Psoas muscle (tissue), 8 donors: Measurements from ENCODE around the gene SKOR2. TPM values are rescaled to one million over a fixed set of nuclear protein-coding genes. Genes with fewer than 3 reads are reported as not detected.

ENCODE experiments used
- ATAC-seq, 4 donors: fragments of 200-7000 bp; cut with Tn5 transposase; one replicate each; pipeline ENCODE4 v1.9.1; 2020; ENCODE audit warnings: moderate library complexity in 3 of 4, mild to moderate bottlenecking in 2 of 4
- DNase-seq, 2 donors: peaks; one replicate each; pipeline ENCODE4 v3.0.0-alpha.2; 2020
- H3K27ac ChIP-seq: fragments of 200-600 bp; one replicate; pipeline ENCODE4 v1.8.0; 2022
- H3K27me3 ChIP-seq, 3 donors: fragments of 200-600 bp in 1 of 3; one replicate each; pipeline versions ENCODE4 v1.6.1 to v1.8.0; 2013 to 2022; ENCODE audit warnings: low read length in 2 of 3, mild to moderate bottlenecking in 2 of 3, moderate library complexity in 1 of 3; ENCODE audit not compliant: insufficient read depth in 3 of 3
- H3K36me3 ChIP-seq, 2 donors: fragments of 200-600 bp in 1 of 2; one replicate each; pipeline versions ENCODE4 v1.6.1 to v1.8.0; 2013 to 2022; ENCODE audit warnings: low read depth in 1 of 2, mild to moderate bottlenecking in 1 of 2, moderate library complexity in 1 of 2; ENCODE audit not compliant: insufficient read depth in 1 of 2
- H3K4me1 ChIP-seq: fragments of 200-600 bp; one replicate; pipeline ENCODE4 v1.8.0; 2022
- H3K4me3 ChIP-seq: fragments of 200-600 bp; one replicate; pipeline ENCODE4 v1.8.0; 2022; ENCODE audit warnings: mild to moderate bottlenecking
- H3K9me3 ChIP-seq: fragments of 200-600 bp; one replicate; pipeline ENCODE4 v1.8.0; 2022
- WGBS, 3 donors: extraction: QIAGEN DNeasy Blood & Tissue Kit; methylation state at CpG; one replicate each; pipeline versions ENCODE4 v1.1.6 to v1.1.7; 2013; 5-methylcytosine and 5-hydroxymethylcytosine counted together
- intact Hi-C, 2 donors: fragments of 100-400 bp; cut with DNase I; formaldehyde crosslinking; loops; one replicate each; pipeline versions ENCODE4 v1.11.0 to v1.14.2; 2022
- polyA plus RNA-seq, 3 donors: library from polyadenylated mRNA; stranded (reverse); fragments of 200-250 nt; gene quantifications; one replicate each; pipeline ENCODE4 v1.2.3, GENCODE V29; 2013
- total RNA-seq, 4 donors: library from RNA; stranded (reverse); fragmentation: NEBNext Ultra II Directional in 2 of 4; extraction: Animal tissue kit (Norgen Biotek cat#: 25700) in 2 of 4; gene quantifications; one replicate each; pipeline versions ENCODE4 v1.2.1 to v1.2.4, GENCODE V29; 2021 to 2023
- TF ChIP-seq, protein P1 (sequence below): fragments of 200-600 bp; IDR thresholded peaks from one replicate; pipeline ENCODE4 v1.8.0; 2022; ENCODE audit warnings: antibody characterized with exemption
- donor health status: healthy with polysubstance abuse.
- donor health status: DM: no; HTN: no; CAD: no; lungs with moderate emphysema.
- donor health status: Bipolar disorder and iron deficiency.
- donor health status: healthy.
- donor health status: DM: yes; HTN: yes; CAD: no.
- donor health status: DM: no; HTN: no; CAD: no.
- donor health status: DM: no; HTN: no; CAD: no.
- donor health status: DM: yes; HTN: yes; CAD: no.

Gene SKOR2
- total and polyA plus RNA-seq, 7 donors = not detected

- WGBS, 3 donors = 36 to 39% (median 39%) methylated on average over 5 of the region's 5 CpGs
- H3K27me3 ChIP-seq = peaks cover 0 to 7% (median 5%) of the 10 kb centered on the region in 3 donors
- TF ChIP-seq, protein P1, sequence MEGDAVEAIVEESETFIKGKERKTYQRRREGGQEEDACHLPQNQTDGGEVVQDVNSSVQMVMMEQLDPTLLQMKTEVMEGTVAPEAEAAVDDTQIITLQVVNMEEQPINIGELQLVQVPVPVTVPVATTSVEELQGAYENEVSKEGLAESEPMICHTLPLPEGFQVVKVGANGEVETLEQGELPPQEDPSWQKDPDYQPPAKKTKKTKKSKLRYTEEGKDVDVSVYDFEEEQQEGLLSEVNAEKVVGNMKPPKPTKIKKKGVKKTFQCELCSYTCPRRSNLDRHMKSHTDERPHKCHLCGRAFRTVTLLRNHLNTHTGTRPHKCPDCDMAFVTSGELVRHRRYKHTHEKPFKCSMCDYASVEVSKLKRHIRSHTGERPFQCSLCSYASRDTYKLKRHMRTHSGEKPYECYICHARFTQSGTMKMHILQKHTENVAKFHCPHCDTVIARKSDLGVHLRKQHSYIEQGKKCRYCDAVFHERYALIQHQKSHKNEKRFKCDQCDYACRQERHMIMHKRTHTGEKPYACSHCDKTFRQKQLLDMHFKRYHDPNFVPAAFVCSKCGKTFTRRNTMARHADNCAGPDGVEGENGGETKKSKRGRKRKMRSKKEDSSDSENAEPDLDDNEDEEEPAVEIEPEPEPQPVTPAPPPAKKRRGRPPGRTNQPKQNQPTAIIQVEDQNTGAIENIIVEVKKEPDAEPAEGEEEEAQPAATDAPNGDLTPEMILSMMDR = peak; percentile 30
- H3K4me3 ChIP-seq = no peak overlapping the region
- no peak overlapping the region for H3K27ac ChIP-seq
- no peaks in the 10 kb centered on the region for H3K9me3 ChIP-seq
- no peaks in the 10 kb centered on the region for H3K4me1 ChIP-seq
- no peaks in the 10 kb centered on the region for H3K36me3 ChIP-seq
- DNase-seq (no peak), ATAC-seq (no peak)
- intact Hi-C loops = no loop called here
Measured at GRCh38 chr18:47283476-47283875, 32.0 kb upstream of the SKOR2 start.

- 19 to 26% (median 24%) methylated on average over 3 of the region's 3 CpGs for WGBS, 3 donors
- H3K4me1 ChIP-seq = no peaks in the 10 kb centered on the region
- intact Hi-C loops = no loop called here
- no peaks in the 10 kb centered on the region for H3K9me3 ChIP-seq
- peaks cover 2 to 16% (median 5%) of the 10 kb centered on the region in 3 donors for H3K27me3 ChIP-seq
- H3K36me3 ChIP-seq = no peaks in the 10 kb centered on the region
- DNase-seq (no peak), ATAC-seq (no peak)
- H3K27ac ChIP-seq = no peak overlapping the region
- no peak overlapping the region for H3K4me3 ChIP-seq
- TF ChIP-seq, protein P1 = no peak
Measured at GRCh38 chr18:47280121-47280520, 28.7 kb upstream of the SKOR2 start.

GRCh38 chr18:47274961-47275360, 23.5 kb upstream of the SKOR2 start:
- WGBS, 3 donors = 21 to 30% (median 24%) methylated on average over 9 of the region's 9 CpGs
- ATAC-seq (no peak), DNase-seq (no peak)
- no peaks in the 10 kb centered on the region for H3K9me3 ChIP-seq
- no peaks in the 10 kb centered on the region for H3K36me3 ChIP-seq
- H3K4me1 ChIP-seq = no peaks in the 10 kb centered on the region
- no peak overlapping the region for H3K27ac ChIP-seq
- TF ChIP-seq, protein P1 = no peak
- peaks cover 2 to 17% (median 4%) of the 10 kb centered on the region in 3 donors for H3K27me3 ChIP-seq
- intact Hi-C loops = no loop called here
- no peak overlapping the region for H3K4me3 ChIP-seq

DNA sequence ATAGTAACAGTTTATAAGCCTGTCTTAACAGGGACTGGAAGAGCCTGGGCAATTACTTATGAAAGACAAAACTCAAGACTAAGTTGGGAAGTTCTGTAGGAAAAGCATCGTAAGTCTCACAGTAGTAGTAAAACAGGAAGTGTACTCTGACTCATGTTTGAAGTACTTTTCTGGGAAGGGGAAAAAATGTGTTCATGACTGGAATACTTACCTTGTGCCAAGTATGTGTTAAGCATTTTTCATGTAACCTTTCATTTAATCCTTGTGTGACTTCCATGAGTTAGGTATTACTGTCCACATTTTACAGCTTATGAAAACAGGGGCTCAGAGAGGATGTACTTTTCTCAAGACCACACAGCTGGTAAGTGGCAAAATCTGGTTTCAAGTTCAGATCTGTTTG, 13.7 kb upstream of the SKOR2 start:
- DNase-seq (no peak), ATAC-seq (no peak)
- Histone ChIP-seq H3K27me3 (peaks cover 3 to 60% (median 30%) of the 10 kb centered on the region in 3 donors), H3K4me3 (no peak overlapping the region), H3K36me3 (no peaks in the 10 kb centered on the region), H3K27ac (no peak overlapping the region), H3K9me3 (no peaks in the 10 kb centered on the region), H3K4me1 (peaks cover 8% of the 10 kb centered on the region)
- 38 to 56% (median 53%) methylated on average over 1 of the region's 1 CpG for WGBS, 3 donors
- intact Hi-C loops = no loop called here
- TF ChIP-seq, protein P1 = no peak

DNA sequence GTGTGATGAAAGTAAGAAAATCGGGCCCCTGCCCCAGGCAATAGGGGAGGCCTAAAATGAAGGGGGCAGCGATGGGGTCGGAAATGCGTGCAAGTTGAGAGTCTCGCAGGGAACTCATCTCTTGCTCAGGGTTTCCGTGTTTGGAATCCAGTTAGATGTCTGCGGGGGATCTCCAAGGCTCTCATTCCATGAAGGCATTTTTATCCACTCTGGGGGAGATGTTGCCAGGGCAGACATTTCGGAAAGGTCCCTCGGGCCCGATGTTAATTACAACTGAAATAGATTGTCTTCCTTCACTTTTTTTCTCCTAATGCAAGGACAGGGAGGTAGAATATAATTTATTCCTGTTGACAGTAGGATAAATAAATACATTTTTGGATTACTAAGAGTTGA, 12.8 kb upstream of the SKOR2 start:
- H3K36me3 ChIP-seq = no peaks in the 10 kb centered on the region
- H3K27me3 ChIP-seq = peaks cover 3 to 69% (median 32%) of the 10 kb centered on the region in 3 donors
- H3K9me3 ChIP-seq = no peaks in the 10 kb centered on the region
- TF ChIP-seq, protein P1 = no peak
- intact Hi-C loops = no loop called here
- peaks cover 8% of the 10 kb centered on the region for H3K4me1 ChIP-seq
- H3K27ac ChIP-seq = no peak overlapping the region
- no peak for ATAC-seq
- no peak for DNase-seq
- H3K4me3 ChIP-seq = peak overlapping the region; percentile 54
- WGBS, 3 donors = 3 to 6% (median 5%) methylated on average over 10 of the region's 10 CpGs
